MCF 10A (cell line): ENCODE measurements around the gene SNAP25. TPM values are rescaled to one million over a fixed set of nuclear protein-coding genes. Genes with fewer than 3 reads are reported as not detected.

Source experiments
- BruUV-seq: library from RNA; stranded (reverse); fragments of 400-500 nt; replicated peaks from 2 replicates; lab custom pipeline; 2021; lab: Mats Ljungman, UMichigan
- CTCF ChIA-PET: fragments of 300-600 bp; sonication (Branson Sonifier 250); formaldehyde crosslinking; extraction: SDS; loops from one replicate; lab custom pipeline; 2021; ENCODE audit warnings: antibody characterized with exemption, inconsistent platforms; lab: Yijun Ruan, JAX
- POLR2A ChIA-PET: fragments of 300-600, 350-650 bp; sonication (Branson Sonifier 250); formaldehyde crosslinking; extraction: SDS; loops from one replicate; lab custom pipeline; 2020; ENCODE audit warnings: antibody characterized with exemption, inconsistent platforms; lab: Yijun Ruan, JAX
- DNase-seq: peaks from one replicate; pipeline ENCODE4 v3.0.0-alpha.2; 2018; ENCODE audit not compliant: unreplicated experiment
- H3K27ac Mint-ChIP-seq: one replicate; pipeline ENCODE4 v1.8.0; 2022; ENCODE audit warnings: mild to moderate bottlenecking, low read depth, mixed read lengths; ENCODE audit not compliant: unreplicated experiment
- H3K27me3 Mint-ChIP-seq: one replicate; pipeline ENCODE4 v1.8.0; 2022; ENCODE audit warnings: mixed read lengths; ENCODE audit not compliant: insufficient read depth, unreplicated experiment
- H3K36me3 Mint-ChIP-seq: one replicate; pipeline ENCODE4 v1.8.0; 2022; ENCODE audit warnings: mild to moderate bottlenecking, moderate library complexity, mixed read lengths; ENCODE audit not compliant: insufficient read depth, unreplicated experiment
- H3K4me1 Mint-ChIP-seq: one replicate; pipeline ENCODE4 v1.8.0; 2022; ENCODE audit warnings: mixed read lengths; ENCODE audit not compliant: insufficient read depth, unreplicated experiment
- H3K4me3 Mint-ChIP-seq: one replicate; pipeline ENCODE4 v1.8.0; 2022; ENCODE audit warnings: mild to moderate bottlenecking, moderate library complexity, mixed read lengths; ENCODE audit not compliant: unreplicated experiment
- H3K9me3 Mint-ChIP-seq: one replicate; pipeline ENCODE4 v1.8.0; 2022; ENCODE audit warnings: mixed read lengths; ENCODE audit not compliant: unreplicated experiment
- CTCF ChIP-seq: fragments of 200-600 bp; IDR thresholded peaks from one replicate; pipeline ENCODE4 v1.8.0; 2022; ENCODE audit warnings: antibody characterized with exemption, mild to moderate bottlenecking; ENCODE audit not compliant: unreplicated experiment
- intact Hi-C: fragments of 100-400 bp; cut with micrococcal nuclease; formaldehyde crosslinking; loops from 2 replicates; pipeline ENCODE4 v1.14.1; 2022
- total RNA-seq: library from RNA; stranded (reverse); gene quantifications from 2 replicates; pipeline ENCODE4 v1.2.3, GENCODE V29; 2022

SNAP25 gene
- total RNA-seq, 1 experiment from 2014 or later, result not detected

DNA sequence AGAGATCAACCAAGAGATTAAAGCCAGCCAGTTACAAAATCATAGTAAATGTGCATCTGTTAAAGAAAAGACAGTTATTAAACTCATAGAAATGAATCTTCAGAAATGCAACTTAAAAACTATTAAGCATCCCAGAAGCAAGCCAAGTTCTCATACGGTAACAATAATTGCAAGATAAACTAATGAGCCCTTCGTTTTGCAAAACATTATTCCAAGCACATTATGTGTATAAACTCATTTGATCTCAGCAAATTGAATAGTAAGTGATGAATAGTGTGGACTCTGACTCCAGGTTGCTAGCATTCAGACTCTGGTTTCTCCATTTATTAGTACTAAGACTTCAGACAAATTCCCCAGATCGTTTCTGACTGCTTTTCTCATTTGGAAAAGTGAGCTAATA is 85.2 kb downstream of the SNAP25 start:
- H3K4me3 Mint-ChIP-seq, result no peak overlapping the region
- no TSS peak for BruUV-seq

GRCh38 chr20:10304471-10305046 is 85.9 kb downstream of the SNAP25 start:
- Mint-ChIP-seq H3K4me3 (no peak overlapping the region), H3K36me3 (no peaks in the 10 kb centered on the region), H3K27me3 (no peaks in the 10 kb centered on the region), H3K9me3 (peaks cover 8% of the 10 kb centered on the region), H3K4me1 (peaks cover 29% of the 10 kb centered on the region), H3K27ac (no peak overlapping the region)
- BruUV-seq, result no TSS peak
- CTCF ChIA-PET, result interaction anchor here (0.6 to 1.4 kb wide), 3 partner anchors 120 to 134 kb away, joined by 3 to 8 read pairs (median 4); no protein-coding TSS in a partner anchor
- intact Hi-C loops, result no loop called here
- POLR2A ChIA-PET, result no interaction called here
- no peak for DNase-seq
- TF ChIP-seq CTCF, result no peak

More for the DNA sequence above, 85.2 kb downstream of the SNAP25 start:
- Mint-ChIP-seq H3K36me3 (no peaks in the 10 kb centered on the region), H3K27me3 (no peaks in the 10 kb centered on the region), H3K4me1 (peaks cover 22% of the 10 kb centered on the region), H3K9me3 (peaks cover 6% of the 10 kb centered on the region), H3K27ac (no peak overlapping the region)
- intact Hi-C loops, result no loop called here
- CTCF ChIA-PET, result interaction anchor here (0.6 kb wide), 1 partner anchor 121 kb away, joined by 4 read pairs; no protein-coding TSS in a partner anchor
- TF ChIP-seq CTCF, result no peak
- POLR2A ChIA-PET, result no interaction called here
- no peak for DNase-seq

- no peak for DNase-seq
- no peak overlapping the region for H3K27ac Mint-ChIP-seq
- H3K36me3 Mint-ChIP-seq, result no peaks in the 10 kb centered on the region
- H3K27me3 Mint-ChIP-seq, result no peaks in the 10 kb centered on the region
- BruUV-seq, result no TSS peak
- no peak for TF ChIP-seq CTCF
- H3K4me1 Mint-ChIP-seq, result peaks cover 33% of the 10 kb centered on the region
- intact Hi-C loops, result no loop called here
- POLR2A ChIA-PET, result interaction anchor here (0.8 kb wide), 2 partner anchors 17 to 78 kb away, joined by 3 read pairs; no protein-coding TSS in a partner anchor
- CTCF ChIA-PET, result interaction anchor here (1.2 kb wide), 1 partner anchor 216 kb away, joined by 3 read pairs; no protein-coding TSS in a partner anchor
- H3K9me3 Mint-ChIP-seq, result peaks cover 8% of the 10 kb centered on the region
- no peak overlapping the region for H3K4me3 Mint-ChIP-seq
Measured at GRCh38 chr20:10306440-10307358, 88.1 kb downstream of the SNAP25 start.

GRCh38 chr20:10307359-10307735 is 88.7 kb downstream of the SNAP25 start:
- POLR2A ChIA-PET, result interaction anchor here (0.8 kb wide), 2 partner anchors 18 to 78 kb away, joined by 3 read pairs; no protein-coding TSS in a partner anchor
- H3K9me3 Mint-ChIP-seq, result peaks cover 8% of the 10 kb centered on the region
- H3K4me3 Mint-ChIP-seq, result no peak overlapping the region
- no peak overlapping the region for H3K27ac Mint-ChIP-seq
- no peak for TF ChIP-seq CTCF
- DNase-seq, result no peak
- CTCF ChIA-PET, result interaction anchor here (1.2 kb wide), 1 partner anchor 217 kb away, joined by 3 read pairs; no protein-coding TSS in a partner anchor
- intact Hi-C loops, result no loop called here
- peaks cover 33% of the 10 kb centered on the region for H3K4me1 Mint-ChIP-seq
- no peaks in the 10 kb centered on the region for H3K27me3 Mint-ChIP-seq
- BruUV-seq, result no TSS peak
- no peaks in the 10 kb centered on the region for H3K36me3 Mint-ChIP-seq
